ENCODE measurements around the gene PRKCZ. TPM values are rescaled to one million over a fixed set of nuclear protein-coding genes. Genes with fewer than 3 reads are reported as not detected.

The PRKCZ gene
- total RNA-seq, 6 experiments from 2014 or later: 0.55 to 1.4 (median 0.95) TPM

- TF ChIP-seq, protein P1, sequence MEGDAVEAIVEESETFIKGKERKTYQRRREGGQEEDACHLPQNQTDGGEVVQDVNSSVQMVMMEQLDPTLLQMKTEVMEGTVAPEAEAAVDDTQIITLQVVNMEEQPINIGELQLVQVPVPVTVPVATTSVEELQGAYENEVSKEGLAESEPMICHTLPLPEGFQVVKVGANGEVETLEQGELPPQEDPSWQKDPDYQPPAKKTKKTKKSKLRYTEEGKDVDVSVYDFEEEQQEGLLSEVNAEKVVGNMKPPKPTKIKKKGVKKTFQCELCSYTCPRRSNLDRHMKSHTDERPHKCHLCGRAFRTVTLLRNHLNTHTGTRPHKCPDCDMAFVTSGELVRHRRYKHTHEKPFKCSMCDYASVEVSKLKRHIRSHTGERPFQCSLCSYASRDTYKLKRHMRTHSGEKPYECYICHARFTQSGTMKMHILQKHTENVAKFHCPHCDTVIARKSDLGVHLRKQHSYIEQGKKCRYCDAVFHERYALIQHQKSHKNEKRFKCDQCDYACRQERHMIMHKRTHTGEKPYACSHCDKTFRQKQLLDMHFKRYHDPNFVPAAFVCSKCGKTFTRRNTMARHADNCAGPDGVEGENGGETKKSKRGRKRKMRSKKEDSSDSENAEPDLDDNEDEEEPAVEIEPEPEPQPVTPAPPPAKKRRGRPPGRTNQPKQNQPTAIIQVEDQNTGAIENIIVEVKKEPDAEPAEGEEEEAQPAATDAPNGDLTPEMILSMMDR (IDR thresholded peaks at IDR 0.05): no peak
- no peaks in the 10 kb centered on the region for H3K4me1 Mint-ChIP-seq (ENCODE audit: low read depth)
- no peaks in the 10 kb centered on the region; the same call in 1 of the 2 replicates for H3K9me3 Mint-ChIP-seq
- H3K36me3 Mint-ChIP-seq (ENCODE audit: low read depth): peaks cover 7% of the 10 kb centered on the region
- H3K27me3 Mint-ChIP-seq (ENCODE audit: insufficient read depth): peaks cover 30% of the 10 kb centered on the region
- no peak overlapping the region for H3K4me3 Mint-ChIP-seq
- H3K27ac Mint-ChIP-seq: no peak overlapping the region
- no peak for DNase-seq
Measured at GRCh38 chr1:2155147-2155598, 105.0 kb downstream of the PRKCZ start.

- Mint-ChIP-seq H3K27me3 (ENCODE audit: insufficient read depth) (peaks cover 32% of the 10 kb centered on the region), H3K27ac (no peak overlapping the region), H3K9me3 (no peaks in the 10 kb centered on the region; the same call in 1 of the 2 replicates), H3K4me3 (no peak overlapping the region), H3K36me3 (ENCODE audit: low read depth) (peaks cover 7% of the 10 kb centered on the region), H3K4me1 (ENCODE audit: low read depth) (no peaks in the 10 kb centered on the region)
- DNase-seq: no peak
- TF ChIP-seq, protein P1 (IDR thresholded peaks at IDR 0.05): no peak
Measured at GRCh38 chr1:2155788-2156187, 105.6 kb downstream of the PRKCZ start.

DNA sequence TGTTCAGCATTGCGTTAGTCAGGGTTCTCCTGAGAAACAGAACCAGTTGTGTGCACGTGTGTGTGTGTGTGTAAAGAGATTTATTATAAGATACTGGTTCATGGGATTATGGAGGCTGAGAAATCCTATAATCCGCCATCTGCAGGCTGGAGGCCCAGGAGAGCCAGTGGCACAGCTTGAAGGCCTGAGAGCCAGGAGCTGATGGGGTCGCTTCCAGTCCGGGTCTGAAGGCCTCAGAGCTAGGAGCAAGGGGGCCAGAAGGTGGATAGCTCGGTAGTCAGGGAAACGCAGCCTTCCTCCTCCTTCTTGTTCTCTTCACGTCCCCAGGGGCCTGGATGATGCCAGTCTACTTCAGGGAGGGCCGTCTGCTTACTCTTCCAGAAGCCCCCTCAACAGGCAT is 106.7 kb downstream of the PRKCZ start:
- TF ChIP-seq, protein P1 (IDR thresholded peaks at IDR 0.05): no peak
- Mint-ChIP-seq H3K36me3 (ENCODE audit: low read depth) (peaks cover 7% of the 10 kb centered on the region), H3K4me1 (ENCODE audit: low read depth) (no peaks in the 10 kb centered on the region), H3K9me3 (no peaks in the 10 kb centered on the region; the same call in 1 of the 2 replicates), H3K4me3 (no peak overlapping the region), H3K27ac (no peak overlapping the region), H3K27me3 (ENCODE audit: insufficient read depth) (peaks cover 27% of the 10 kb centered on the region)
- no peak for DNase-seq

GRCh38 chr1:2157856-2158255 is 107.6 kb downstream of the PRKCZ start:
- Mint-ChIP-seq H3K36me3 (ENCODE audit: low read depth) (peaks cover 7% of the 10 kb centered on the region), H3K4me3 (no peak overlapping the region), H3K27me3 (ENCODE audit: insufficient read depth) (peaks cover 30% of the 10 kb centered on the region), H3K9me3 (peaks cover under 1% of the 10 kb centered on the region), H3K4me1 (ENCODE audit: low read depth) (no peaks in the 10 kb centered on the region), H3K27ac (no peak overlapping the region)
- TF ChIP-seq, protein P1 (IDR thresholded peaks at IDR 0.05): no peak
- no peak for DNase-seq

DNA sequence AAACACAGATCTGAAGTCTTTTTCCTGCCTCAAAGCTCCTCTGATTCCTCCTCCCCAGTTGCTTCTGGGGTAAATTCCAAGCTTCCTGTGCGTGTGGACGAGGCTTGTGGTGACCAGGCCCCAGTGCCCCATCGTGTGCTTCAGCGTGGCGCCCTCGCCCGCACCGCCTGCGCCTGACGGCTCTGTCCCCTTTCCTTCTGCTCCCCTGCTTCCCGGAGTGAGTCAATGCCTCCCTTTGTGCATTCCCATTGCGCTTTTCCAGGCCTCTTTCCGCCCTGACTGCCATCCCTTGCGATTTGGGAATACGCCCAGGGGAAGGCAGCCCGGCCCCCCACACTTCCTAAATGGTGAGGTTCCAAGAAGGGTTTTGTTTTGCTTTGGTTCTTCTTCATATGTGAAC is 108.1 kb downstream of the PRKCZ start:
- Mint-ChIP-seq H3K4me3 (no peak overlapping the region), H3K36me3 (ENCODE audit: low read depth) (peaks cover 7% of the 10 kb centered on the region), H3K27ac (no peak overlapping the region), H3K27me3 (ENCODE audit: insufficient read depth) (peaks cover 34% of the 10 kb centered on the region), H3K9me3 (peaks cover 5% of the 10 kb centered on the region), H3K4me1 (ENCODE audit: low read depth) (no peaks in the 10 kb centered on the region)
- TF ChIP-seq, protein P1 (IDR thresholded peaks at IDR 0.05): no peak
- DNase-seq: no peak

- Mint-ChIP-seq H3K27me3 (ENCODE audit: insufficient read depth) (peaks cover 39% of the 10 kb centered on the region), H3K27ac (no peak overlapping the region), H3K4me1 (ENCODE audit: low read depth) (no peaks in the 10 kb centered on the region), H3K9me3 (peaks cover 13% of the 10 kb centered on the region), H3K36me3 (ENCODE audit: low read depth) (peaks cover 11% of the 10 kb centered on the region), H3K4me3 (no peak overlapping the region)
- TF ChIP-seq, protein P1 (IDR thresholded peaks at IDR 0.05): no peak
- DNase-seq: no peak
Measured at GRCh38 chr1:2159124-2159523, 108.9 kb downstream of the PRKCZ start.

All from HFFc6 (cell line).